HFF-Myc (cell line): ENCODE measurements around the gene ADSL.

Experiments
- DNase-seq: peaks from one replicate; pipeline ENCODE4 v3.0.0-alpha.2; 2011; ENCODE audit warnings: low read depth; ENCODE audit errors: extremely low read depth
- H3K4me3 ChIP-seq: replicated peaks from 2 replicates; pipeline ENCODE4 v1.5.1; 2011; ENCODE audit warnings: low read depth, mild to moderate bottlenecking, control low read depth, low read length
- TF ChIP-seq, protein P1 (sequence below): IDR thresholded peaks from 2 replicates; pipeline ENCODE4 v1.5.1; 2012; ENCODE audit warnings: mild to moderate bottlenecking, low read depth, low read length, control low read depth; ENCODE audit errors: missing control alignments

Gene ADSL

DNA sequence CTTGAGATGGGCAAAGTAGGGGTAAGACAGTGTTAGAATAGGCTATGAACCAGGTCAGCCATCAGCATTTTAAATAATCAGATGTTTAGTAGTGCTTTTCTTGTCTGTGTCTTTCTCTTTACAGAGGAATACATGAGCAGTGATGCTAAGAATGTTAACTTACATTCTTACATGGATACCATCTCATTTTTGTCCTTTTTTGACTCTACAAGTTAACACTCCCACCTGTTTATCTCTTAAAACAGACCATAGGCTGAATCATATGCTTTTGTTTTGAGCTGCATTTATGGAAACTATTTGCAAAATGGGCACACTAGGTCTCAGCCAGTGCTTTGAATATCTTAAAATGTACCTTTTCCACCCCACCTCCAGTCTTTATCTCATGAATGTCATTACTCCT lies 25.6 kb upstream of the ADSL start:
- TF ChIP-seq, protein P1, sequence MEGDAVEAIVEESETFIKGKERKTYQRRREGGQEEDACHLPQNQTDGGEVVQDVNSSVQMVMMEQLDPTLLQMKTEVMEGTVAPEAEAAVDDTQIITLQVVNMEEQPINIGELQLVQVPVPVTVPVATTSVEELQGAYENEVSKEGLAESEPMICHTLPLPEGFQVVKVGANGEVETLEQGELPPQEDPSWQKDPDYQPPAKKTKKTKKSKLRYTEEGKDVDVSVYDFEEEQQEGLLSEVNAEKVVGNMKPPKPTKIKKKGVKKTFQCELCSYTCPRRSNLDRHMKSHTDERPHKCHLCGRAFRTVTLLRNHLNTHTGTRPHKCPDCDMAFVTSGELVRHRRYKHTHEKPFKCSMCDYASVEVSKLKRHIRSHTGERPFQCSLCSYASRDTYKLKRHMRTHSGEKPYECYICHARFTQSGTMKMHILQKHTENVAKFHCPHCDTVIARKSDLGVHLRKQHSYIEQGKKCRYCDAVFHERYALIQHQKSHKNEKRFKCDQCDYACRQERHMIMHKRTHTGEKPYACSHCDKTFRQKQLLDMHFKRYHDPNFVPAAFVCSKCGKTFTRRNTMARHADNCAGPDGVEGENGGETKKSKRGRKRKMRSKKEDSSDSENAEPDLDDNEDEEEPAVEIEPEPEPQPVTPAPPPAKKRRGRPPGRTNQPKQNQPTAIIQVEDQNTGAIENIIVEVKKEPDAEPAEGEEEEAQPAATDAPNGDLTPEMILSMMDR, result no peak
- no peak for DNase-seq
- H3K4me3 ChIP-seq, result no peak overlapping the region

GRCh38 chr22:40322021-40322420 lies 24.3 kb upstream of the ADSL start:
- TF ChIP-seq, protein P1, result no peak
- no peak overlapping the region for H3K4me3 ChIP-seq
- DNase-seq, result no peak

- DNase-seq, result no peak
- TF ChIP-seq, protein P1, result no peak
- H3K4me3 ChIP-seq, result no peak overlapping the region
Observed at GRCh38 chr22:40322818-40323447, 23.4 kb upstream of the ADSL start.

DNA sequence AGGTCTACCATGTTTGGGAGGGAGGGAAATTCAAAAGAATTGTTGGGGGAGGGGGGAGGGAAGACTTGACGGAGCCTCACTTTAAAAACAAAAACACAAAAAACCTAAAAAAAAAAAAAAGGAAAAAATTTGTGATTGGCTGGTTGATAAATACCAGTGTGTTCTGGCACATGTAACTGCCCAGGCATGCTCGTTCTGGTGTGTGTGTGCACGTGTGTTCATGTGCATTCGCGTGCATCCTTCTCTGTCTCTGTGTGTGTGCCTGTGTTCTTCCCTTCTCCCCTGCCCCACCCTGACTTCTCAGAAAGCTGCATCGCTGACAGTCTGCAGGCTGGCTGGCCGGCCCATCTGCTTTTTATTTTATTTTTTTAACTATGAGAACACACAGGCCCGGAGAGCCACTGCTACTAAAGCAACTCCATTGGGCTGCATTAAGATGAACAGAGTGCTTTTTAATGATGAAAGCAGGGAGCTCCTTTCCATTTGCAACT lies 22.6 kb upstream of the ADSL start:
- TF ChIP-seq, protein P1, result no peak
- no peak overlapping the region for H3K4me3 ChIP-seq
- DNase-seq, result no peak

- TF ChIP-seq, protein P1, result no peak
- DNase-seq, result no peak
- H3K4me3 ChIP-seq, result no peak overlapping the region
Observed at GRCh38 chr22:40324468-40325305, 21.6 kb upstream of the ADSL start.

DNA sequence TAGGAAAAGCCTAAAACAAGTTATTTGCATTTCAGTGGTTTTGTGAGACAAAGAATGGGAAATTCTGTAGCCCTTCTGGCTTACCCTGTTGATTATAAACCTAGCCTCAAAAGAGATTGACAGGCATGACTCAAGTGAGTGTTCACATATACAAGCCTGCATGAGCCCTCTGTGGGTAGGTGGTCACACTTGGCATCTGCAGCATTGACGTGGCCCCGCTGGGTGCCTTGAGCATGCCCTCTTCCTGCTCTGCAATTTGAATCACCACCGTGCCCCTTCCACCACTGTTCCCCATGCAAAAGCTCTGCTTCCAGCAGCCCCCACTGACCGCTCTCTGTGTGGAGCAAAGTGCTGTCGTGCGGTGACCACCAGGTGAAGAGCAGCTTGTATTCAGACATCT lies 21.0 kb upstream of the ADSL start:
- TF ChIP-seq, protein P1, result no peak
- no peak overlapping the region for H3K4me3 ChIP-seq
- DNase-seq, result no peak
